ENCODE data around the gene WFIKKN1. TPM values are rescaled to one million over a fixed set of nuclear protein-coding genes. Genes with fewer than 3 reads are reported as not detected.

The WFIKKN1 gene
- total and polyA plus RNA-seq, 10 donors, result 0.15 to 1.8 (median 0.94) TPM

DNA sequence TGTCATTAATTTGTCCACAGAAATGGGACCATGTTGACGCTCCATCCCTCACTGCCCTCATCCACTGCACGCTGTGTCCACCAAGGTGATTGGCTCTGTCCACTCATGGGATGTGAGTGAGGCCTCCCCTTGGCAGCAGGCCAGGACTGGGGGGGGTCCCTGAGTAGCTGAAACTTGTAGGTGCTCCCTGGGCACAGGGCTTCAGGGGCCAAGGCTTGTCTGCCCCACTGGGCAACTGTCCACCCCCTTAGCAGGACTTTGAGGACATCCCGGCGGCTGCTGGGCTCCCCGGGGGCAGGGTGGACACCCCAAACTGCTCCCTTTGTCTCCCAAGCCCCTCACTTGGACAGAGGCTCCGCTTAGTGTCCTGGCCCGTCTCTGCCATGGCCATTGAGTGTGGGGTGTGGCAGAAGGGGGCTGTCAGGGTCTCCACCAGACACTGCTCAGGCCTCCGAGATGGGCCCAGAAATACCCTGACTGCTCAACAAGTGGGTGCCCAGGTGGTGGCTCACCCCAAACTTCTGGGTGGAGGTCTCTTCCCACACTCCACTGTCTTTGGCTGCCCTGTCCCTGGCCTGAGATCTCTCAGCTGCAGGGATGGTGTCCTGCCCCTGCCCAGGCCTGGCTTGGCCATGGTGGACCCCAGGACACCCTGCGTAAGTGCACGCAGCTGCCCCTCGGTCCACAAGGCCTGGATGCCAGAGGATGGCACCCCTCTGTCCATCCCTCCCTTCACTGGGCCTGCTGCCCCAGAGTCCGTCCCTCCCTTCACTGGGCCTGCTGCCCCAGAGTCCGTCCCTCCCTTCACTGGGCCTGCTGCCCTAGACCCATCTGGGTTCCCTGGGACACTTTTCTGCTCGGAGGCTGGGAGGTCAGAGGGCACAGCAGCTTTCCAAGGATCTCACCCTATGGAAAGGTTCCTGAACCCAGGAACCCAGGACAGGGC lies 43.9 kb upstream of the WFIKKN1 start:
- WGBS, 5 donors, result 81 to 88% (median 85%) methylated on average over 14 of the region's 14 CpGs

DNA sequence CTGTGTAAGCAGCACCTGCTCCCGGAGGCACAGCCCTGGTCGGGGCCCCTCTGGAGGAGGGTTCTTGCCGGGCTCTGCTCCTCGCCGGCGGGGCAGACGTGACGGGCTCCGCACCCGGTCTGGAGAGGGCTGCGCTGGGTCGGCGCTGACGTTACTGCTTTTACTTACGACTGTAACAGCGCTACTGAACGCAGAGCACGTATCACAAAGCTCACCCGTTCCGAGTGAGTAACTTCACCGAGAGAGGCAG lies 42.2 kb upstream of the WFIKKN1 start:
- intact Hi-C loops (cut with DNase I; ENCODE audit: low total_unique reads), result loop anchor here (5.0 kb wide), 1 partner anchor 54 kb away; the partner anchor contains the start of gene MCRIP2
- TF ChIP-seq POLR2A (IDR thresholded peaks at IDR 0.05), result no peak
- no peak for TF ChIP-seq POLR2AphosphoS5 (IDR thresholded peaks at IDR 0.05)
- TF ChIP-seq, protein P1, sequence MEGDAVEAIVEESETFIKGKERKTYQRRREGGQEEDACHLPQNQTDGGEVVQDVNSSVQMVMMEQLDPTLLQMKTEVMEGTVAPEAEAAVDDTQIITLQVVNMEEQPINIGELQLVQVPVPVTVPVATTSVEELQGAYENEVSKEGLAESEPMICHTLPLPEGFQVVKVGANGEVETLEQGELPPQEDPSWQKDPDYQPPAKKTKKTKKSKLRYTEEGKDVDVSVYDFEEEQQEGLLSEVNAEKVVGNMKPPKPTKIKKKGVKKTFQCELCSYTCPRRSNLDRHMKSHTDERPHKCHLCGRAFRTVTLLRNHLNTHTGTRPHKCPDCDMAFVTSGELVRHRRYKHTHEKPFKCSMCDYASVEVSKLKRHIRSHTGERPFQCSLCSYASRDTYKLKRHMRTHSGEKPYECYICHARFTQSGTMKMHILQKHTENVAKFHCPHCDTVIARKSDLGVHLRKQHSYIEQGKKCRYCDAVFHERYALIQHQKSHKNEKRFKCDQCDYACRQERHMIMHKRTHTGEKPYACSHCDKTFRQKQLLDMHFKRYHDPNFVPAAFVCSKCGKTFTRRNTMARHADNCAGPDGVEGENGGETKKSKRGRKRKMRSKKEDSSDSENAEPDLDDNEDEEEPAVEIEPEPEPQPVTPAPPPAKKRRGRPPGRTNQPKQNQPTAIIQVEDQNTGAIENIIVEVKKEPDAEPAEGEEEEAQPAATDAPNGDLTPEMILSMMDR (IDR thresholded peaks at IDR 0.05 in 8 of 11, conservative IDR thresholded peaks at IDR 0.05 in 3 of 11), result no peak
- Histone ChIP-seq H3K27me3 (replicated peaks in 1 of 7) (peaks cover 0 to 9% (median 0%) of the 10 kb centered on the region in 7 donors), H3K36me3 (peaks cover 0 to 9% (median 0%) of the 10 kb centered on the region in 6 donors), H3K27ac (peak overlapping the region; percentile 94 to 100 (median 98)), H3K9me3 (no peaks in the 10 kb centered on the region), H3K4me3 (peak overlapping the region; percentile 68 to 100 (median 88)), H3K4me1 (peaks cover 26 to 54% (median 51%) of the 10 kb centered on the region in 6 donors)
- 0 to 1% (median 0%) methylated on average over 13 to 21 of the region's 21 CpGs for WGBS, 5 donors
- DNase-seq, result peak; percentile 92

More for the DNA sequence above, 43.9 kb upstream of the WFIKKN1 start:
- peak; percentile 75 for DNase-seq
- no peaks in the 10 kb centered on the region for H3K9me3 ChIP-seq
- H3K36me3 ChIP-seq, result peaks cover 0 to 17% (median 0%) of the 10 kb centered on the region in 6 donors
- H3K27ac ChIP-seq, result peak overlapping the region in 1 of 8 donors; percentile 98
- intact Hi-C loops (cut with DNase I; ENCODE audit: low total_unique reads), result loop anchor here (5.0 kb wide), 1 partner anchor 55 kb away; the partner anchor contains the start of gene MCRIP2
- H3K4me1 ChIP-seq, result peaks cover 17 to 37% (median 34%) of the 10 kb centered on the region in 6 donors
- no peak overlapping the region for H3K4me3 ChIP-seq
- H3K27me3 ChIP-seq (replicated peaks in 1 of 7), result peaks cover 0 to 9% (median 0%) of the 10 kb centered on the region in 7 donors
- TF ChIP-seq POLR2A (IDR thresholded peaks at IDR 0.05) (no peak), POLR2AphosphoS5 (IDR thresholded peaks at IDR 0.05) (peak; percentile 24 to 58 (median 36))

DNA sequence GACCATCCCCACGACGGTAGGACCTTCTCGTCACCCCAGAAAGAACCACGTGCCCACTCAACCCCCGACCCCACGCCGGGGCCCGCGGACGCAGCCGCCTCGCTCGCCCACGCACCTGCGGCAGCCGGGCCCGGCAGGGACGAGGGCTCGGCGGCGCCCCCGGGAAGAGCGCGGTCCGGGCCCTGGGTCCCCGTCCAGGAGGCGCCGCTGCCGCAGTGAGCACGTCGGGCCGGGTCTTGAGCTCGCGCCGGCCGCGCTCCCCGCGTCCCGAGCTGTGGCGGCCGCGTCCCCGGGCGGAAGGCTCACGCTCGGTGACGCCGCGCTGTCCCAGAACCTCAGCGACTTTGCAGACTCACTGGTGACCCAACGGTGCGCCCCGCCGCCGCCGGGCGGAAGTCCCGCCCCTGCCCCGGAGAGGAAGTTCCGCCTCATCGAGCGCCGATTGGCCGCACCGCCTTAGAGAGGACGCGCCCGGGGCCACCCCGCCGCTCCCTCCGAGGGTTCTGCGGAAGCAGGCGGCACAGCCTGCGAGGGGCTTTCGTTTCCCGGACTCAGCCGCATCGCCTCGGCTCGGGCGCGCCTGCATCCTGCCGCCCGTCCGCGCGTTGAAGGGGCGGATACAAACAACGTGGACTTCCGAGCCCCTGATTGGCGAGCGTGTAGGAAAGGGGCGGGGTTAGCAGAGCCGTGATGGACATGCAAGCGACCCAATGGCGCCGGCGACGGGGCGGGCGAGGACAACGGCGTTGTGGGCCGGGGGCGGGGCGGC lies 41.7 kb upstream of the WFIKKN1 start:
- peak overlapping the region; percentile 94 to 100 (median 98) for H3K27ac ChIP-seq
- WGBS, 5 donors, result 0 to 1% (median 0%) methylated on average over 28 to 107 of the region's 107 CpGs
- peaks cover 0 to 13% (median 0%) of the 10 kb centered on the region in 6 donors for H3K36me3 ChIP-seq
- intact Hi-C loops (cut with DNase I; ENCODE audit: low total_unique reads), result loop anchor here (5.0 kb wide), 1 partner anchor 53 kb away; the partner anchor contains the start of gene MCRIP2
- DNase-seq, result peak; percentile 98
- no peaks in the 10 kb centered on the region for H3K9me3 ChIP-seq
- peak overlapping the region; percentile 68 to 100 (median 88) for H3K4me3 ChIP-seq
- TF ChIP-seq POLR2A (IDR thresholded peaks at IDR 0.05) (peak in 2 of 3 donors; percentile 53 to 88), POLR2AphosphoS5 (IDR thresholded peaks at IDR 0.05) (peak; percentile 92 to 96 (median 94))
- TF ChIP-seq, protein P1 (IDR thresholded peaks at IDR 0.05 in 8 of 11, conservative IDR thresholded peaks at IDR 0.05 in 3 of 11), result peak in 1 of 11 experiments; percentile 19
- H3K27me3 ChIP-seq (replicated peaks in 1 of 7), result peaks cover 0 to 9% (median 0%) of the 10 kb centered on the region in 7 donors
- peaks cover 26 to 59% (median 53%) of the 10 kb centered on the region in 6 donors for H3K4me1 ChIP-seq

DNA sequence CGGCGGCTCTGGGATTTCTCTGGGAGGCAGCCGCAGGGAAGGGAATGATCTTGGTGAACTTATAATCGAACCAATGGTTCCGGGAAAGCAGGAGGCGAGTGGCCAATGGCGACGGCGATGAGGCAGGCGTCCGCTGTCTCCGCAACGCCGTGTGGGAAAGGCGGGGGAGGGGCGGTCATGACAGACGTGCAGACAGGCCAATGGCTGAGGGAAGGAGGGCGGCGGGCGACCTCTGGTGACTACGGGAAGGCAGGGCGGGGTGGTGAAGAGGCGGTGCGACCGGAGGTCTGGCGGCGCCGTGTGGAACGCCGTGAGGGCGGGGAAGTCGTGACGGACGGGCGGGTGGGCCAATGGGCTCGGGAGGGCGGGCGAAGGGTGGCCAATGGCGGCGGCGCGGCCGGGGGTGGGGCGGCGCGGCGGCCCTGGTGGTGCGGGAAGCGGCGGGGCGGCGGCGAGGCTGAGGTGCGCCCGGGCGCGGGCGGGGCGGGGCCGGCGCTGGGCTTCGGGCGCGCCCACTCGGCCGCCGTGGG lies 41.1 kb upstream of the WFIKKN1 start, which contains the start of gene RAB40C:
TSS of gene RAB40C (plus strand) at position 409 of the 530 bp plus-strand sequence. CDS start 226 bp downstream, outside the sequence.
- Histone ChIP-seq H3K36me3 (peaks cover 0 to 13% (median 0%) of the 10 kb centered on the region in 6 donors), H3K4me3 (peak within 1 kb of the TSS; percentile 68 to 100 (median 88)), H3K27me3 (replicated peaks in 1 of 7) (peaks cover 0 to 9% (median 0%) of the 10 kb centered on the region in 7 donors), H3K27ac (peak within 1 kb of the TSS; percentile 94 to 100 (median 98)), H3K9me3 (no peaks in the 10 kb centered on the region), H3K4me1 (peaks cover 26 to 65% (median 56%) of the 10 kb centered on the region in 6 donors)
- DNase-seq, result peak; percentile 99
- intact Hi-C loops (cut with DNase I; ENCODE audit: low total_unique reads), result loop anchor here (5.0 kb wide), 1 partner anchor 53 kb away; the partner anchor contains the start of gene MCRIP2
- no peak for TF ChIP-seq POLR2A (IDR thresholded peaks at IDR 0.05)
- TF ChIP-seq POLR2AphosphoS5 (IDR thresholded peaks at IDR 0.05), result peak in 2 of 3 donors; percentile 20 to 38
- TF ChIP-seq, protein P1 (IDR thresholded peaks at IDR 0.05 in 8 of 11, conservative IDR thresholded peaks at IDR 0.05 in 3 of 11), result peak in 7 of 11 experiments; percentile 24 to 52 (median 28)
- 0 to 1% (median 1%) methylated on average over 28 to 67 of the region's 67 CpGs for WGBS, 5 donors

All from spleen (tissue), 11 donors.